Thymus (tissue), 11 donors: ENCODE measurements around the gene GRIA1. TPM values are rescaled to one million over a fixed set of nuclear protein-coding genes. Genes with fewer than 3 reads are reported as not detected.
"Not testable (repeated sequence)": the region's sequence is repeated elsewhere in the genome, so short reads cannot be mapped to it uniquely, and the experiment has no call there.

Source experiments
- DNase-seq, 9 donors: peaks; one replicate each; pipeline ENCODE4 v3.0.0-alpha.2; 2013; ENCODE audit warnings: low spot score in 9 of 9, low read depth in 6 of 9, missing footprints in 1 of 9
- H3K27ac ChIP-seq, 2 donors: one replicate each; pipeline ENCODE4 v1.5.1; 2013; ENCODE audit warnings: control low read depth in 1 of 2, low read depth in 1 of 2, low read length in 1 of 2, mild to moderate bottlenecking in 1 of 2, moderate library complexity in 1 of 2
- H3K27me3 ChIP-seq, 2 donors: one replicate each; pipeline ENCODE4 v1.5.1; 2013; ENCODE audit warnings: low read length in 1 of 2; ENCODE audit not compliant: control insufficient read depth in 2 of 2, insufficient read depth in 1 of 2
- H3K36me3 ChIP-seq, 2 donors: one replicate each; pipeline ENCODE4 v1.5.1; 2013; ENCODE audit warnings: low read length in 1 of 2, mild to moderate bottlenecking in 1 of 2, moderate library complexity in 1 of 2; ENCODE audit not compliant: control insufficient read depth in 2 of 2, insufficient read depth in 2 of 2
- H3K4me1 ChIP-seq, 2 donors: one replicate each; pipeline ENCODE4 v1.5.1; 2013; ENCODE audit warnings: low read length in 2 of 2; ENCODE audit not compliant: control insufficient read depth in 2 of 2, insufficient read depth in 2 of 2
- H3K4me3 ChIP-seq, 2 donors: one replicate each; pipeline ENCODE4 v1.5.1; 2013; ENCODE audit warnings: low read length in 2 of 2, control low read depth in 1 of 2, mild to moderate bottlenecking in 1 of 2
- H3K9me3 ChIP-seq, 2 donors: one replicate each; pipeline ENCODE4 v1.5.1; 2013; ENCODE audit warnings: low read length in 1 of 2, mild to moderate bottlenecking in 1 of 2; ENCODE audit not compliant: control insufficient read depth in 2 of 2, insufficient read depth in 1 of 2
- WGBS: extraction: QIAGEN DNeasy Blood & Tissue Kit; methylation state at CpG from one replicate; pipeline ENCODE4 v1.1.7; 2013; 5-methylcytosine and 5-hydroxymethylcytosine counted together
- polyA plus RNA-seq: library from polyadenylated mRNA; stranded (reverse); fragments of 200-250 nt; gene quantifications from one replicate; pipeline ENCODE4 v1.2.3, GENCODE V29; 2013
- total RNA-seq: library from RNA; stranded (reverse); fragments of 120-200 nt; gene quantifications from one replicate; pipeline ENCODE4 v1.2.4, GENCODE V29; 2013
- donor health status: healthy.

The GRIA1 gene
- total and polyA plus RNA-seq, 2 donors = 0.14 to 0.18 TPM

GRCh38 chr5:153717287-153717686, 226.8 kb downstream of the GRIA1 start:
- H3K27me3 ChIP-seq = no peaks in the 10 kb centered on the region
- no peaks in the 10 kb centered on the region for H3K36me3 ChIP-seq
- H3K27ac ChIP-seq = no peak overlapping the region
- no peak overlapping the region for H3K4me3 ChIP-seq
- DNase-seq = no peak
- no peaks in the 10 kb centered on the region for H3K4me1 ChIP-seq
- WGBS = 97% methylated on average over 3 of the region's 3 CpGs
- no peaks in the 10 kb centered on the region for H3K9me3 ChIP-seq

- Histone ChIP-seq H3K36me3 (no peaks in the 10 kb centered on the region), H3K9me3 (no peaks in the 10 kb centered on the region), H3K4me3 (no peak overlapping the region), H3K4me1 (no peaks in the 10 kb centered on the region), H3K27me3 (no peaks in the 10 kb centered on the region), H3K27ac (no peak overlapping the region)
- 92% methylated on average over 1 of the region's 1 CpG for WGBS
- DNase-seq = no peak
Observed at GRCh38 chr5:153718713-153719112, 228.2 kb downstream of the GRIA1 start.

- no peak for DNase-seq
- WGBS = 87% methylated on average over 5 of the region's 5 CpGs
Observed at GRCh38 chr5:153719324-153719723, 228.9 kb downstream of the GRIA1 start.

GRCh38 chr5:153723022-153723610, 232.6 kb downstream of the GRIA1 start:
- DNase-seq, H3K27me3 ChIP-seq, H3K4me3 ChIP-seq, H3K27ac ChIP-seq, H3K4me1 ChIP-seq, H3K9me3 ChIP-seq, H3K36me3 ChIP-seq: not testable (repeated sequence)
- 91% methylated on average over 15 of the region's 15 CpGs for WGBS

More at GRCh38 chr5:153719324-153719723, 228.9 kb downstream of the GRIA1 start:
- no peaks in the 10 kb centered on the region for H3K36me3 ChIP-seq
- H3K4me1 ChIP-seq = no peaks in the 10 kb centered on the region
- H3K4me3 ChIP-seq = no peak overlapping the region
- no peaks in the 10 kb centered on the region for H3K9me3 ChIP-seq
- no peaks in the 10 kb centered on the region for H3K27me3 ChIP-seq
- no peak overlapping the region for H3K27ac ChIP-seq

GRCh38 chr5:153742060-153742459, 251.6 kb downstream of the GRIA1 start:
- Histone ChIP-seq H3K4me1 (no peaks in the 10 kb centered on the region), H3K36me3 (no peaks in the 10 kb centered on the region), H3K9me3 (no peaks in the 10 kb centered on the region), H3K27ac (no peak overlapping the region), H3K4me3 (no peak overlapping the region), H3K27me3 (no peaks in the 10 kb centered on the region)
- 16% methylated on average over 5 of the region's 5 CpGs for WGBS
- DNase-seq = no peak

- no peak overlapping the region for H3K27ac ChIP-seq
- no peaks in the 10 kb centered on the region for H3K9me3 ChIP-seq
- H3K4me1 ChIP-seq = no peaks in the 10 kb centered on the region
- WGBS = 63% methylated on average over 2 of the region's 2 CpGs
- H3K36me3 ChIP-seq = no peaks in the 10 kb centered on the region
- H3K4me3 ChIP-seq = no peak overlapping the region
- H3K27me3 ChIP-seq = no peaks in the 10 kb centered on the region
- DNase-seq = no peak
Observed at GRCh38 chr5:153744751-153745150, 254.3 kb downstream of the GRIA1 start.

- Histone ChIP-seq H3K4me3 (no peak overlapping the region), H3K36me3 (no peaks in the 10 kb centered on the region), H3K27me3 (no peaks in the 10 kb centered on the region), H3K27ac (no peak overlapping the region), H3K9me3 (no peaks in the 10 kb centered on the region), H3K4me1 (no peaks in the 10 kb centered on the region)
- no peak for DNase-seq
- 9% methylated on average over 5 of the region's 5 CpGs for WGBS
Observed at GRCh38 chr5:153745778-153746395, 255.4 kb downstream of the GRIA1 start.

- DNase-seq = no peak
- no peaks in the 10 kb centered on the region for H3K36me3 ChIP-seq
- 35% methylated on average over 3 of the region's 3 CpGs for WGBS
- H3K9me3 ChIP-seq = no peaks in the 10 kb centered on the region
- no peak overlapping the region for H3K27ac ChIP-seq
- no peaks in the 10 kb centered on the region for H3K27me3 ChIP-seq
- H3K4me3 ChIP-seq = no peak overlapping the region
- H3K4me1 ChIP-seq = no peaks in the 10 kb centered on the region
Observed at GRCh38 chr5:153746440-153746839, 256.0 kb downstream of the GRIA1 start.

- 96% methylated on average over 2 of the region's 2 CpGs for WGBS
- no peaks in the 10 kb centered on the region for H3K4me1 ChIP-seq
- DNase-seq = no peak
Observed at GRCh38 chr5:153748823-153749222, 258.4 kb downstream of the GRIA1 start.

More at GRCh38 chr5:153748823-153749222, 258.4 kb downstream of the GRIA1 start:
- no peaks in the 10 kb centered on the region for H3K27me3 ChIP-seq
- no peaks in the 10 kb centered on the region for H3K9me3 ChIP-seq
- no peak overlapping the region for H3K27ac ChIP-seq
- H3K4me3 ChIP-seq = no peak overlapping the region
- H3K36me3 ChIP-seq = no peaks in the 10 kb centered on the region
